ENCODE results near the gene NQO2. TPM values are rescaled to one million over a fixed set of nuclear protein-coding genes. Genes with fewer than 3 reads are reported as not detected.
"Not testable (repeated sequence)": the region's sequence is repeated elsewhere in the genome, so short reads cannot be mapped to it uniquely, and the experiment has no call there.

The NQO2 gene
- total RNA-seq, 1 donor from 2014 or later, result 28.1 TPM

DNA sequence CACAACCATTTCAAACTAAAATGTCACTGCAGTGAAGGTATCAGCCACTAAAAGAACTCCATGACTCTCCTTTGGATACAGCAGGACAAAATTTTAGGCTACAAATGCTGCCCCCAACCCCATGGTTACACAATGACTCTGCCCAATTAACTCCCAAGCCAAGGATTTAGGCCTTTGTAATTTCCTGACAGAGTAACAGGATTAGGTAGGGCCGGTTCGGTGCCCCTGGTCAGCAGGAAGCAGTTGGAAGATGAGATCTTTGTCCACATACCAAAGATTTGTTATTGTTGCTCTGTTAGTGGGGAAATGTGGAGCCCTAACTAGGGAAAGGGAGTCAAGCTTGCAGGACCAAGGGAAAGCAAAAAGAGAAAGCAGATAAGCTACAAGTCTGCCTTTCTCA is 41.9 kb downstream of the NQO2 start:
- H3K4me1 Mint-ChIP-seq (ENCODE audit: low read depth, unreplicated experiment), result peaks cover 14% of the 10 kb centered on the region
- H3K27me3 Mint-ChIP-seq (ENCODE audit: unreplicated experiment), result no peaks in the 10 kb centered on the region
- H3K36me3 Mint-ChIP-seq (ENCODE audit: unreplicated experiment), result no peaks in the 10 kb centered on the region
- H3K4me3 Mint-ChIP-seq (ENCODE audit: unreplicated experiment), result no peak overlapping the region
- H3K27ac Mint-ChIP-seq (ENCODE audit: unreplicated experiment), result no peak overlapping the region
- no peaks in the 10 kb centered on the region for H3K9me3 Mint-ChIP-seq (ENCODE audit: unreplicated experiment)
- no peak for DNase-seq
- TF ChIP-seq CTCF (IDR thresholded peaks at IDR 0.05; ENCODE audit: partially characterized antibody, unreplicated experiment), result no peak

DNA sequence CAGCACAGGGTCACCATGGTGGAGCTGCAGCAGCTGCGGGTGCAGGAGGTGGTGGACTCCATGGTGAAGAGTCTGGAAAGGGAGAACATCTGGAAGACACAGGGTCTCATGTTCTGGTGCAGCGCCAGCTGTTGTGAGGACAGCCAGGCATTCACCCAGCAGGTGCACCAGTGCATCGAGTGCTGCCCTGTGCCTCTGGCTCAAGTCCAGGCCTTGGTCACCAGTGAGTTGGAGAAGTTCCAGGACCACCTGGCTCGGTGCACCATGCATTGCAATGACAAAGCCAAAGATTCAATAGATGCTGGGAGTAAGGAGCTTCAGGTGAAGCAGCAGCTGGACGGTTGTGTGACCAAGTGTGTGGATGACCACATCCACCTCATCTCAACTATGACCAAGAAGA is 45.7 kb downstream of the NQO2 start:
- Mint-ChIP-seq H3K9me3 (ENCODE audit: unreplicated experiment) (peaks cover 7% of the 10 kb centered on the region), H3K27ac (ENCODE audit: unreplicated experiment) (no peak overlapping the region), H3K36me3 (ENCODE audit: unreplicated experiment) (no peaks in the 10 kb centered on the region), H3K4me3 (ENCODE audit: unreplicated experiment) (no peak overlapping the region), H3K27me3 (ENCODE audit: unreplicated experiment) (no peaks in the 10 kb centered on the region), H3K4me1 (ENCODE audit: low read depth, unreplicated experiment) (peaks cover 9% of the 10 kb centered on the region)
- no peak for TF ChIP-seq CTCF (IDR thresholded peaks at IDR 0.05; ENCODE audit: partially characterized antibody, unreplicated experiment)
- no peak for DNase-seq

GRCh38 chr6:3045777-3046176 is 46.1 kb downstream of the NQO2 start:
- DNase-seq, result no peak
- Mint-ChIP-seq H3K36me3 (ENCODE audit: unreplicated experiment) (no peaks in the 10 kb centered on the region), H3K27me3 (ENCODE audit: unreplicated experiment) (no peaks in the 10 kb centered on the region), H3K4me1 (ENCODE audit: low read depth, unreplicated experiment) (peaks cover 9% of the 10 kb centered on the region), H3K27ac (ENCODE audit: unreplicated experiment) (no peak overlapping the region), H3K4me3 (ENCODE audit: unreplicated experiment) (no peak overlapping the region), H3K9me3 (ENCODE audit: unreplicated experiment) (peaks cover 7% of the 10 kb centered on the region)
- no peak for TF ChIP-seq CTCF (IDR thresholded peaks at IDR 0.05; ENCODE audit: partially characterized antibody, unreplicated experiment)

DNA sequence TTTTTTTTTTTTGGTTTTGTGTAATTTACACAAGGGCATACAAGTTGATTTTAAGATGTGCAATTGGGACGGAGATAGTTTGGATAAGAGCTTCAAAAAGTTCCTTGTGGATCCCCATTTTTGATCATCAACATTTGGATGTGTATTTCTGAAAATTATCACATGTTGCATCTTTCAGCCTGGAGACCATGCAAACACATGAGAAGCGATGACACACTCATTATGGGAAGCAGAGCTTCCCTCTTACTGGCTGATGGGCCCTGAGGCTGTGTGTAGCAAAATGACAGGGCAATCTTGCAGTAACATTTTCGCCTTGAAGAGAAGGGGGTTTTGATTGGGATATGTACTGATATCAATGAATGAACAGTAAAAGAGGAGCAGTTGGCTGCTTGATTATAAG is 46.6 kb downstream of the NQO2 start:
- Mint-ChIP-seq H3K27me3 (ENCODE audit: unreplicated experiment) (peaks cover 2% of the 10 kb centered on the region), H3K27ac (ENCODE audit: unreplicated experiment) (no peak overlapping the region), H3K9me3 (ENCODE audit: unreplicated experiment) (peaks cover 7% of the 10 kb centered on the region), H3K4me1 (ENCODE audit: low read depth, unreplicated experiment) (peaks cover 11% of the 10 kb centered on the region), H3K36me3 (ENCODE audit: unreplicated experiment) (no peaks in the 10 kb centered on the region), H3K4me3 (ENCODE audit: unreplicated experiment) (no peak overlapping the region)
- DNase-seq, result no peak
- no peak for TF ChIP-seq CTCF (IDR thresholded peaks at IDR 0.05; ENCODE audit: partially characterized antibody, unreplicated experiment)

DNA sequence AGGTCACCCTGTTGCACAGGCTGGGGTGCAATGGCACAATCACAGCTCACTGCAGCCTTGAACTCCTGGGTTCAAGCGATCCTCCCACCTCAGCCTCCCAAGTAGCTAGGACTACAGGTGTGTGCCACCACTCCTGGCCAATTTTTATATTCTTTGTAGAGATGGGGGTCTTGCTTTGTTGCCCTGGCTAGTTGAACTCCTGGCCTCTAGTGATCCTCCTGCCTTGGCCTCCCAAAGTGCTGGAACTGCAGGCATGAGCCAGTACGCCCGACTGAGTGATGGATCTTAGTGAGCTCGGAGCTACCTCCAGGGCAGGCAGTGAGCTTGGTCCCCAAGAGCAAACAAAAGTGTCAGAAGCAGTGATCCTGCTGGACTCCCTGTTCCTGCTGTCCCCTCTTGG is 48.3 kb downstream of the NQO2 start:
- not testable (repeated sequence) for H3K27ac Mint-ChIP-seq (ENCODE audit: unreplicated experiment); H3K9me3 Mint-ChIP-seq (ENCODE audit: unreplicated experiment); H3K4me3 Mint-ChIP-seq (ENCODE audit: unreplicated experiment); H3K27me3 Mint-ChIP-seq (ENCODE audit: unreplicated experiment); DNase-seq; H3K36me3 Mint-ChIP-seq (ENCODE audit: unreplicated experiment)
- H3K4me1 Mint-ChIP-seq (ENCODE audit: low read depth, unreplicated experiment), result peaks cover 11% of the 10 kb centered on the region

All from glutamatergic neuron (in vitro differentiated cells).